HG03097 (cell line): Measurements from ENCODE around the gene CNTF.
A peak's percentile ranks its signal among the peaks of the same experiment; 100 is the strongest.

Experiments
- ATAC-seq: cut with Tn5 transposase; IDR thresholded peaks from one replicate; pipeline ENCODE4 v1.9.1; 2021; ENCODE audit not compliant: unreplicated experiment, low FRiP score

The CNTF gene

DNA sequence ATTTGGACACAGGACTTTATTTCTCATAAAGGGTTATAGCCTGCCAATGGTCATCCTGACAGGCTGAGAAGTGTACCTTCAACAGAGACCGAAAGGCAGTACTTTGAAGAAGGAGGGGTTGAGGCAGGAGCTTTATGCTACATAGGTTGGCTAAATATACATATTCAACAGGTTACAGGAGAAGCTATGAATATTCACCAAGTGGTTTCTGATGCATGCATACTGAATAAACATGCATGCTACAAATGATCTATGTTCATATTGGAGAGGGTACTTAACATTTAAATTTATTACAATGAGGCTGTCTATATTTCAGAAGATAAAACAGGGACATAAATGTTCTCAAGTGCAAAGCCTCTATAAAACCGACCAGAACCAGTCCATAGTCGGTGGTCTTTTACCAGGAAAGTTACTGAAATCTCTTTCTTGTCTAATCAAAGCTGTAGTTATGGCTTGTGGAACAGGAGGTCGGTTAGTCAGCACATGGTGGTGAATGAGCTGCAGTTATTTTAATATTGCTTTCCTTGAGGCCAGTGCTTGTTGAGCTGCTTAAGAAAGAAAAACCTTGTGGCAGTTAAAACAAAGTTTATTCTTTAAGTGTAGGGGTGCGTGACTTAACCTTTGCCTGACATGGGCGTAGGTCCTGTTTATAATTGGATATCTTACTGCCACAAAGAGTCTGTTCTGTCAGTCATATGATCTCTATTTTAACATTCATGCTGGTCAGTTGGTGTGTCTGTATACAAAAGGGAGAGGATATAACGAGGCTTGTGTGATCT is 19.5 kb downstream of the CNTF start:
- no peak for ATAC-seq

DNA sequence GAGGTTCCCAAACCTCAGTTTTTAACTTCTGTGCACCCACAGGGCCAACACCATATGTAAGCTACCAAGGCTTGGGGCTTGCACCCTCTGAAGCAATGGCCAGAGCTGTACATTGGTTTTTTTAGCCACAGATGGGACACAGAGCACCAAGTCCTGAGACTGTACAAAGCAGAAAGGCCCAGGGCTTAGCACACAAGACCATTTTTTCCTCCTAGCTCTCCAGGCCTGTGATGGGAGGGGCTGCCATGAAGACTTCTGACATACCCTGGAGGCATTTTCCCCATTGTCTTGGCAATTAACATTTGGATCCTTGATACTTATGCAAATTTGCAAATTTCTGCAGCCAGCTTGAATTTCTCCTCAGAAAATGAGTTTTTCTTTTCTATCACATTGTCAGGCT is 23.4 kb downstream of the CNTF start:
- ATAC-seq: no peak

DNA sequence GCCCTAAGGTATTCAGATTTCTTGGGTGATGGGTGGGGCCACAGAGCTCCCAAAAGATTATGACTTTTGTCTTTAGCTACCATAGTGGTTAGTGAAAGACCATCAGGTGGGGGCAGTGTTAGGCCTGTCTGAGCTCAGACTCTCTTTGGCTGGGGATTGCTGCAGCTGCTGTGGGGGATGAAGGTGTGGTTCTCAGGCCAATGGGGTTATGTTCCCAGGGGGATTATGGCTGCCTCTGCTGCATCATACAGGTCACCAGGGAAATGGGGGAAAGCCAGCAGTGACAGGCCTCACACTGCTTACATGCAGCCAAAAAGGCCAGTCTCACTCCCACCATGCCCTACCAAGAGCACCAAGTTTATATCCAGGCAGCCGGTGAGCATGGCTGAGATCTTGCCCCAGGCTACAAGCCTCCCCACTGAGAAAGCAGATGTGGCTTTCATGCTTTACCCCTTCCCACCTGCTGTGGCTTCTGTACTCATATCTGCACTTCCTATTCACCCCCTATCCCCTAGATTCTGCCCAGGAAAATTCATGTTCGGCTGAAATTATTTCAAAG is 24.8 kb downstream of the CNTF start:
- peak; percentile 89 for ATAC-seq

DNA sequence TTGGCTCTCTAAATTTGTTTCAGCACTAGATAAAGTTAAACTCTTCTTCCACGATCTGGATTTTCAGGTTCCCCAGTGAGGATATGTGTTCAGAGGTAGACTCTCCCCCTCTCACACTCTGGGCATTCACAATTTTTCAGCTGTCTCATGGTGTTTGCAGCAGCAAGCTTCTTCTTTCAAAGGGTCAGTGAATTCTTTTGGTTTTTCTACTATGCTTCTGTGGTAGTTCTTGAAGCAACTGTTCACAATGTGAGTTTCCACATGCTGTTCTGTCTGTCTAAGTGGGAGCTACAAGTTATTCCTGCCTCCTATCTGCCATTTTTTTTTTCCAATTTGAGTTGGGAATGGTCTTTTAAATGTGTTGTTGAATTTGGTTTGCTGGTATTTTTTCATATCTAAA is 25.4 kb downstream of the CNTF start:
- peak; percentile 5 for ATAC-seq

GRCh38 chr11:58649623-58650022 is 27.2 kb downstream of the CNTF start:
- ATAC-seq: no peak

- no peak for ATAC-seq
These were observed 28.0 kb downstream of the CNTF start for GRCh38 chr11:58650496-58650895.

- no peak for ATAC-seq
These were observed 30.3 kb downstream of the CNTF start for GRCh38 chr11:58652726-58653280.

DNA sequence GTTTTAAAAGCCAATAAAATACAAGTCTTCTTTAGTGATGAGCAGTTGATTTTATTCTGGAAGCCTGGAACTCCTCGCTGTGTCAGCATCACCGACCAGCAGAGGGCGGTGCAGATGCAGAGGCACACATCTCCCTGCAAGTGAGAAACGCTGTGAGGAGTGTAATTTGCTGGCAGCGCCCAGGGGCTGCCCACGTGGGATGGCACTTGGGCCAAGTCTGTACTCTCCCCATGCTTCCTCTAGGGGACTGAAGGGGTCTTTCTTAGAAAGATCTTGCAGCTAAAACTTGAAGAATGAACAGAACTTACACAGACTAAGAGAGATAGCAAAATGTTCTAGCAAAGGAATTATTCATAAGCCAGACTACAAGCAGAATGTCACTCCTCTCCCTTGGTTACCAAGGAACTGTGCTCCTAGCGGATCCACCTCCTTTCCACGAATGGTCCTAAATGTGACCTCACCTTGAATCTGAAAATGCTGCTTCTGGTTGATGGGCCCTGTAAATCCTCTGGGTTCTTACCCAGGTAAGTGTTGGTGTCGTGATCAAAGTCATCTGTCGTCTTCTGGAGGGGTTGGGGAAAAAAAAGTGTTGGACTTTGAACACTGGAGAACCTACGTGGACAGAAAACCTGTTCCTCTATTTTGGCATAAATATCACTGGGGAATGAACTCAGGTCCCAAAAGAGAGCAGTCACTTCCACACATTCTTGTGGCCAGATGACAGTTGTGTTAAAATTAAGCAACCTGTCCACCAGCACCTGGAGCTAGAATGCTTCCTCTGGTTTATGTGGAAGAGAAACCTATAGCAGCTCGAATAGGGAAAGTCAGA is 31.8 kb downstream of the CNTF start:
- peak; percentile 72 for ATAC-seq

DNA sequence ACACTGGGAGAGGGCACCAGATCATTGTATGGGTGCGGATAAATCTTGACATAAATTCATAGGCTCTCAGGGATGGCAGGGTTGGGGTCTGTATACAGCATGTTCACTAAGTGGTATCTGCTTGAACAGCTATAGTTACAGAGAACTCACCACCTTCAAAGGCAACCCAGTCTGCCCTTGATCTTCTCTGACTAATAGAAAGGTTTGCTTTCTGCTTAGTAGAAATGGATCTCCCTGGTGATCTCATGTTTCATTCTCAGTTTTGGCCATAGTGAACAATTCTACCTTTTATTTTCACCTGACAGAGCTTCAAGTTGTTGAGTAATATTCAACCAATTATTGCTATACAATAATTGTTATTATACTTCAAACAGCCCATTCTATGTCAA is 32.4 kb downstream of the CNTF start:
- ATAC-seq: no peak

DNA sequence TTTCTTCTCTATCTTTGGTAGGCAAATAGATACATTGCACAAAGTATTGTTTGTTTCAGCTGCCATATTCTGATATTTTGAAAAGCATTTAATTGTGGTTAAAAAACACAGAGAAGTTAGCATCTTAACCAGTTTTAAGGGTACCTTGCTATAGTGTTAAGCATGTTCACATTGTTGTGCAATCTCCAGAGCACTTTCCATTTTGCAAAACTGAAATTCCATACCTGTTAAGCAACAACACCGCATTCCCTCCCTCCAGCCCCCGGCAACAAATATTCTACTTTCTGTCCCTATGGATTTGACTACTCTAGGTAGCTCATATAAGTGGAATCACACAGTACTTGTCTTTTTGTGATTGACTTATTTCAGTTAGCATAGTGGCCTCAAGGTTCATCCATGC is 33.9 kb downstream of the CNTF start:
- no peak for ATAC-seq

- no peak for ATAC-seq
These were observed 36.2 kb downstream of the CNTF start for GRCh38 chr11:58658623-58659022.

DNA sequence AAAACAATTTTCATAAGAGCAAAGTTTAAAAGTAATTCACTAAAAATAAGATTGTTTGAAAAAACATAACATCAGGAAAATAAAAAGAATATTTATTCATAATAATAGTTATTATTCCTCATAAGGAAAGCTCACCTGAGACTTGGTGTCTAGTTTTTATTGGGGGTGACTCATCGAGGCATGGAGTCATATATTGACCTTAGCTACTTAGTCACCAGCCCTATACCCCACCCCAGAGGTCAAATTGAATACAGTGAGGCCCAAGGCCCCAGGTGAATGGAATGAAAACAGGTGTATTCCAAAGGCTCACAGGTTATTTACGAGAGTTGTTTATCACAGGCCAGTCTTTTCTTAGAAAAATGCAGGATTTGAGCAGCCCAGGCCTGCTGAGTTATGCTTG is 36.9 kb downstream of the CNTF start:
- ATAC-seq: no peak

- ATAC-seq: no peak
These were observed 37.6 kb downstream of the CNTF start for GRCh38 chr11:58659910-58660570.

DNA sequence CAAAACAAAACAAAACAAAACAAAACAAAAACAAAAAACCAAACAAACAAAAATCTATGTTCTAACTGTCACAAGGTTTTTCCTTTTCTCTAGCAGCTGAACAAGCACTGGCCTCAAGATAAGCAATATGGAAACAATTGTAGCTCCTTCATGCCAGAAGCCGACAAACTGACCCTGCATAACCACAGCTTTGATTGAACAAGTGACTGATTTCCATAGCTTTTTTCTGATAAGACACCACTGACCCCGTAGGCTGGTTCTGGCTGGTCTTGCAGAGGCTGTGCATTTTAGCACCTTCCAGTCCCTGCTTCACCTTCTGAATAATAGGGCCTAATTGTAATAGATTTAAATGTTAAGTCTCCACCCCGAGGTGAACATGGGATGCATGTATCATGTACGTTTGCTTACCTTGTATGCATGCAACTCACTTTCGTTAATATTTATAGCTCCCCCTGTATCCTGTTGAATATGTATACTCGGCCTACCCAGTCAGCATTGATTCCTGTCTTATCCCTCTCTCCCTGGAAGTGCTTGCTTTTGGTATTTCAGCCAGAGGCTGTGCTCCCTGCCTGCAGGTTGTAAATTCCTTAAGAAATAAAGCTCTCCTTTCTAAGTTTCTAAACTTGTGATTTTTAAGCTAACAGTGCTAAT is 49.6 kb downstream of the CNTF start:
- no peak for ATAC-seq

GRCh38 chr11:58674609-58675008 is 52.1 kb downstream of the CNTF start:
- ATAC-seq: no peak
